SU-DHL-6 (cell line): ENCODE results near the gene MEX3D.

Experiments used
- CTCF ChIP-seq: fragments of 200-600 bp; sonication (generic); IDR thresholded peaks from one replicate; pipeline ENCODE4 v1.5.1; 2017; ENCODE audit warnings: antibody characterized with exemption, mild to moderate bottlenecking, low read length, moderate library complexity; ENCODE audit not compliant: insufficient read depth, poor library complexity, severe bottlenecking
- EZH2phosphoT487 ChIP-seq: fragments of 200-600 bp; sonication (generic), shearing (Covaris generic); conservative IDR thresholded peaks from 2 replicates; pipeline ENCODE4 v1.6.1; 2018; ENCODE audit warnings: mild to moderate bottlenecking, antibody characterized with exemption, low read length, moderate library complexity, mixed read lengths

- no peak for TF ChIP-seq CTCF
- TF ChIP-seq EZH2phosphoT487: no peak
Observed at GRCh38 chr19:1555487-1556389, 12.4 kb downstream of the MEX3D start.
